SK-N-SH (cell line): ENCODE results near the gene LGI1. TPM values are rescaled to one million over a fixed set of nuclear protein-coding genes. Genes with fewer than 3 reads are reported as not detected.

ENCODE experiments used
- CTCF ChIA-PET: fragments of 300-600, 350-600 bp; formaldehyde crosslinking; extraction: SDS; loops from one replicate; lab custom pipeline; 2021; lab: Yijun Ruan, JAX
- POLR2A ChIA-PET: fragments of 350-600 bp; sonication (Branson Sonifier 250); formaldehyde crosslinking; extraction: SDS; loops from one replicate; lab custom pipeline; 2020; ENCODE audit warnings: antibody characterized with exemption, inconsistent platforms; lab: Yijun Ruan, JAX
- DNase-seq: peaks from one replicate; pipeline ENCODE4 v3.0.0; 2012
- H2AFZ ChIP-seq: fragments of 200-600 bp; sonication (generic); 2 replicates; pipeline ENCODE4 v1.8.1; 2016; ENCODE audit warnings: antibody characterized with exemption, mild to moderate bottlenecking, low read depth
- H3F3A ChIP-seq: fragments of 200-600 bp; sonication (generic); replicated peaks from 2 replicates; pipeline ENCODE3; 2016; ENCODE audit warnings: antibody characterized with exemption, mild to moderate bottlenecking; ENCODE audit not compliant: insufficient read depth
- H3K27ac ChIP-seq, 2 experiments: fragments of 200-500 bp in 1 of 2; fragments of 200-600 bp in 1 of 2; sonication (Bioruptor generic) in 1 of 2; sonication (generic), shearing (Covaris generic) in 1 of 2; 2 replicates each; pipeline versions ENCODE4 v1.5.1 to v1.6.1; 2014 to 2016; ENCODE audit warnings: low read depth in 2 of 2, inconsistent platforms in 1 of 2, low read length in 1 of 2, mild to moderate bottlenecking in 1 of 2, mixed read lengths in 1 of 2
- H3K27me3 ChIP-seq: fragments of 200-600 bp; sonication (generic), shearing (Covaris generic); 2 replicates; pipeline ENCODE4 v1.6.1; 2016; ENCODE audit warnings: mixed run types; ENCODE audit not compliant: insufficient read depth
- H3K36me3 ChIP-seq, 2 experiments: fragments of 200-500 bp in 1 of 2; fragments of 200-600 bp in 1 of 2; sonication (Bioruptor generic) in 1 of 2; sonication (generic) in 1 of 2; replicated peaks in 1 of 2; 2 replicates each; pipeline versions ENCODE3 to v1.5.1; 2014 to 2016; ENCODE audit warnings: low read length in 1 of 2, mild to moderate bottlenecking in 1 of 2; ENCODE audit not compliant: insufficient read depth in 2 of 2, control insufficient read depth in 1 of 2
- H3K4me1 ChIP-seq, 2 experiments: fragments of 200-500 bp in 1 of 2; fragments of 200-600 bp in 1 of 2; sonication (Bioruptor generic) in 1 of 2; sonication (generic), shearing (Covaris generic) in 1 of 2; 2 replicates each; pipeline versions ENCODE4 v1.5.1 to v1.6.1; 2014 to 2016; ENCODE audit warnings: low read depth in 1 of 2, low read length in 1 of 2, mixed run types in 1 of 2; ENCODE audit not compliant: insufficient read depth in 2 of 2, control insufficient read depth in 1 of 2
- H3K4me2 ChIP-seq: fragments of 200-600 bp; sonication (generic), shearing (Covaris generic); 2 replicates; pipeline ENCODE4 v1.6.1; 2017; ENCODE audit warnings: mixed run types
- H3K4me3 ChIP-seq, 2 experiments: fragments of 200-500 bp in 1 of 2; fragments of 200-600 bp in 1 of 2; sonication (Bioruptor generic) in 1 of 2; sonication (generic), shearing (Covaris generic) in 1 of 2; 2 replicates each; pipeline versions ENCODE4 v1.5.1 to v1.8.1; 2014 to 2016; ENCODE audit warnings: low read depth in 2 of 2, inconsistent platforms in 1 of 2, low read length in 1 of 2, mild to moderate bottlenecking in 1 of 2, mixed read lengths in 1 of 2, moderate library complexity in 1 of 2
- H3K79me2 ChIP-seq: fragments of 200-600 bp; sonication (generic); 2 replicates; pipeline ENCODE4 v1.8.1; 2017; ENCODE audit warnings: mild to moderate bottlenecking; ENCODE audit not compliant: insufficient read depth
- H3K9ac ChIP-seq: fragments of 200-600 bp; sonication (generic); 2 replicates; pipeline ENCODE4 v1.6.1; 2017; ENCODE audit warnings: mixed run types
- H3K9me2 ChIP-seq: fragments of 200-600 bp; sonication (generic); 2 replicates; pipeline ENCODE4 v1.6.1; 2017; ENCODE audit warnings: mixed run types
- H3K9me3 ChIP-seq: fragments of 200-600 bp; sonication (generic); 2 replicates; pipeline ENCODE4 v1.6.1; 2017; ENCODE audit warnings: mixed run types, mild to moderate bottlenecking, moderate library complexity
- H4K20me1 ChIP-seq: fragments of 200-600 bp; sonication (generic); 2 replicates; pipeline ENCODE4 v1.6.1; 2017; ENCODE audit warnings: mild to moderate bottlenecking, mixed run types; ENCODE audit not compliant: insufficient read depth
- CTCF ChIP-seq: fragments of 200-600 bp; sonication (generic); IDR thresholded peaks from 2 replicates; pipeline ENCODE4 v1.6.1; 2017; ENCODE audit warnings: antibody characterized with exemption, mild to moderate bottlenecking, moderate library complexity
- FOSL2 ChIP-seq: IDR thresholded peaks from 2 replicates; pipeline ENCODE4 v1.4.0; 2012; ENCODE audit warnings: low read depth, mild to moderate bottlenecking, moderate library complexity, borderline replicate concordance
- GABPA ChIP-seq: IDR thresholded peaks from 2 replicates; pipeline ENCODE4 v1.4.0; 2012; ENCODE audit warnings: low read depth, mild to moderate bottlenecking
- GATA2 ChIP-seq: sonication (generic); formaldehyde crosslinking; IDR thresholded peaks from 2 replicates; pipeline ENCODE4 v1.5.0; 2020; ENCODE audit warnings: mild to moderate bottlenecking, missing genetic modification reagents
- RAD21 ChIP-seq: IDR thresholded peaks from 2 replicates; pipeline ENCODE4 v1.6.1; 2012; ENCODE audit warnings: mild to moderate bottlenecking, low read length
- SMC3 ChIP-seq: IDR thresholded peaks from 2 replicates; pipeline ENCODE4 v1.6.1; 2012; ENCODE audit warnings: low read depth, low read length, improper control_type of control experiment
- TAF1 ChIP-seq: IDR thresholded peaks from 2 replicates; pipeline ENCODE4 v1.6.1; 2012; ENCODE audit warnings: low read depth, mild to moderate bottlenecking, low read length, moderate library complexity, borderline replicate concordance
- TCF12 ChIP-seq: IDR thresholded peaks from 2 replicates; pipeline ENCODE4 v1.4.0; 2012
- USF1 ChIP-seq: IDR thresholded peaks from 2 replicates; pipeline ENCODE4 v1.4.0; 2012; ENCODE audit warnings: low read depth, borderline replicate concordance
- YY1 ChIP-seq: IDR thresholded peaks from 2 replicates; pipeline ENCODE4 v1.4.0; 2012; ENCODE audit warnings: low read depth, mild to moderate bottlenecking
- WGBS: methylation state at CpG from one replicate; pipeline ENCODE4 v1.1.6; 2017; ENCODE audit warnings: low lambda C conversion rate; 5-methylcytosine and 5-hydroxymethylcytosine counted together
- polyA plus RNA-seq, 3 experiments: library from polyadenylated mRNA; depleted of rRNA; stranded (reverse); fragments of >200 nt; gene quantifications; 2 replicates each; pipeline ENCODE4 v1.2.3, GENCODE V29; 2012

Gene LGI1
- polyA plus RNA-seq, 1 of the 3 experiments (the other 2 are of a cell fraction): 0.03 TPM

- H3K9me3 ChIP-seq: no peaks in the 10 kb centered on the region
- no peak for TF ChIP-seq GATA2 (CRISPR knock-in tag)
- TF ChIP-seq USF1: no peak
- no peak for TF ChIP-seq TAF1
- TF ChIP-seq, all 33 proteins: peak for 0
- Histone ChIP-seq H3K4me2 (no peak overlapping the region), H2AFZ (no peak overlapping the region), H4K20me1 (no peaks in the 10 kb centered on the region), H3K9ac (no peak overlapping the region), H3K79me2 (no peaks in the 10 kb centered on the region), H3K36me3 (no peaks in the 10 kb centered on the region), H3K4me3 (no peak overlapping the region), H3F3A (no peaks in the 10 kb centered on the region), H3K9me2 (no peaks in the 10 kb centered on the region), H3K4me1 (peaks cover 0 to 22% of the 10 kb centered on the region in 2 experiments; a peak in 3 of 4 replicates), H3K27ac (no peak overlapping the region), H3K27me3 (no peaks in the 10 kb centered on the region)
- no peak for DNase-seq
- POLR2A ChIA-PET: no interaction called here
- 52% methylated on average over 4 of the region's 4 CpGs for WGBS
- CTCF ChIA-PET: interaction anchor here (1.5 kb wide), 1 partner anchor 624 kb away, joined by 3 read pairs; no protein-coding TSS in a partner anchor
These were observed 61.8 kb downstream of the LGI1 start for GRCh38 chr10:93819520-93819919.

GRCh38 chr10:93820434-93820833 is 62.7 kb downstream of the LGI1 start:
- H3K9me3 ChIP-seq: no peaks in the 10 kb centered on the region
- H4K20me1 ChIP-seq: no peaks in the 10 kb centered on the region
- H2AFZ ChIP-seq: no peak overlapping the region
- 37% methylated on average over 3 of the region's 3 CpGs for WGBS
- H3K4me2 ChIP-seq: no peak overlapping the region
- CTCF ChIA-PET: interaction anchor here (1.5 to 1.7 kb wide), 2 partner anchors 35 to 96 kb away, joined by 4 read pairs; no protein-coding TSS in a partner anchor
- no peaks in the 10 kb centered on the region for H3F3A ChIP-seq
- no peaks in the 10 kb centered on the region for H3K79me2 ChIP-seq
- no peak overlapping the region for H3K9ac ChIP-seq
- H3K4me3 ChIP-seq: no peak overlapping the region
- no peaks in the 10 kb centered on the region for H3K27me3 ChIP-seq
- POLR2A ChIA-PET: no interaction called here
- no peaks in the 10 kb centered on the region for H3K36me3 ChIP-seq
- no peaks in the 10 kb centered on the region for H3K9me2 ChIP-seq
- TF ChIP-seq TCF12 (0 out of 2 replicates have a peak, but pooled peaks have one; percentile 11), GABPA (no peak), YY1 (no peak), FOSL2 (0 out of 2 replicates have a peak, but pooled peaks have one; percentile 6)
- H3K4me1 ChIP-seq: peaks cover 0 to 17% of the 10 kb centered on the region in 2 experiments; a peak in 3 of 4 replicates
- no peak for DNase-seq
- no peak overlapping the region for H3K27ac ChIP-seq

- H3K27ac ChIP-seq: no peak overlapping the region
- 83% methylated on average over 4 of the region's 4 CpGs for WGBS
- H3K4me2 ChIP-seq: no peak overlapping the region
- H3K4me3 ChIP-seq: no peak overlapping the region
- DNase-seq: no peak
- H3K9me3 ChIP-seq: no peaks in the 10 kb centered on the region
- H3K79me2 ChIP-seq: no peaks in the 10 kb centered on the region
- peaks cover 0 to 11% of the 10 kb centered on the region in 2 experiments; a peak in 3 of 4 replicates for H3K4me1 ChIP-seq
- H3F3A ChIP-seq: no peaks in the 10 kb centered on the region
- TF ChIP-seq CTCF (peak; percentile 46), RAD21 (peak; percentile 63), SMC3 (peak; percentile 20; the same call in 1 of the 2 replicates), FOSL2 (no peak)
- TF ChIP-seq, all 33 proteins: peak for 3
- no peak overlapping the region for H3K9ac ChIP-seq
- H3K27me3 ChIP-seq: no peaks in the 10 kb centered on the region
- ChIA-PET CTCF (interaction anchor here (0.6 to 1.7 kb wide), 7 partner anchors 8 to 623 kb away, joined by 3 to 4 read pairs (median 3); partner anchors contain the start of gene FRA10AC1), POLR2A (no interaction called here)
- H3K9me2 ChIP-seq: no peaks in the 10 kb centered on the region
- H3K36me3 ChIP-seq: no peaks in the 10 kb centered on the region
- H4K20me1 ChIP-seq: no peaks in the 10 kb centered on the region
- no peak overlapping the region for H2AFZ ChIP-seq
These were observed 63.5 kb downstream of the LGI1 start for GRCh38 chr10:93821051-93821772.
